HepG2 (cell line): Measurements from ENCODE around the gene LRRN2. TPM values are rescaled to one million over a fixed set of nuclear protein-coding genes. Genes with fewer than 3 reads are reported as not detected.

ENCODE experiments used
- ATAC-seq: fragments of 200-7000 bp; cut with Tn5 transposase; 3 replicates; pipeline ENCODE4 v1.9.1; 2020; ENCODE audit warnings: mild to moderate bottlenecking, moderate library complexity
- BruUV-seq: library from RNA; stranded (reverse); fragments of 400-500 nt; replicated peaks from 2 replicates; lab custom pipeline; 2021; lab: Mats Ljungman, UMichigan
- CTCF ChIA-PET: fragments of 300-600 bp; formaldehyde crosslinking; extraction: SDS; loops from one replicate; lab custom pipeline; 2021; ENCODE audit warnings: low total read pairs, inconsistent platforms, low intra/inter-chr PET ratio; lab: Yijun Ruan, JAX
- POLR2A ChIA-PET: fragments of 350-600 bp; sonication (Branson Sonifier 250); formaldehyde crosslinking; loops from one replicate; lab custom pipeline; 2020; ENCODE audit warnings: antibody characterized with exemption, inconsistent platforms; lab: Yijun Ruan, JAX
- DNase-seq: peaks from one replicate; pipeline ENCODE4 v3.0.0-alpha.2; 2015; ENCODE audit warnings: low spot score
- FAIRE-seq: peaks from 3 replicates; lab custom pipeline; 2011; peaks lifted over from hg19 to GRCh38; lab: Jason Lieb, UNC
- H2AFZ ChIP-seq: one replicate; pipeline ENCODE4 v1.6.1; 2011; ENCODE audit warnings: low read length, inconsistent platforms
- H3K27ac ChIP-seq: fragments of 300-600 bp; 3 replicates; pipeline ENCODE4 v1.8.0; 2011; ENCODE audit warnings: mixed run types, mild to moderate bottlenecking, mixed read lengths, low read length, inconsistent platforms; ENCODE audit not compliant: insufficient read depth; ENCODE audit errors: extremely low read length
- H3K27me3 ChIP-seq, 2 experiments: fragments of 200-600 bp in 1 of 2; 2 replicates in 1 of 2; 3 replicates in 1 of 2; pipeline versions ENCODE4 v1.6.0 to v1.8.0; 2011; ENCODE audit warnings: low read length in 2 of 2, mild to moderate bottlenecking in 2 of 2, moderate library complexity in 2 of 2, inconsistent platforms in 1 of 2; ENCODE audit not compliant: insufficient read depth in 2 of 2, control insufficient read depth in 1 of 2
- H3K36me3 ChIP-seq, 2 experiments: fragments of 200-600 bp in 1 of 2; replicated peaks in 1 of 2; 2 replicates in 1 of 2; 3 replicates in 1 of 2; pipeline versions ENCODE4 v1.5.1 to v1.8.0; 2011; ENCODE audit warnings: low read length in 2 of 2, inconsistent platforms in 1 of 2; ENCODE audit not compliant: insufficient read depth in 2 of 2, control insufficient read depth in 1 of 2
- H3K4me1 ChIP-seq: 2 replicates; pipeline ENCODE4 v1.5.1; 2012; ENCODE audit warnings: low read length, inconsistent platforms; ENCODE audit not compliant: insufficient read depth
- H3K4me2 ChIP-seq: 2 replicates; pipeline ENCODE4 v1.6.0; 2011; ENCODE audit warnings: low read depth, low read length, inconsistent platforms
- H3K4me3 ChIP-seq, 3 experiments: fragments of 200-600 bp in 1 of 3; sonication (generic), shearing (Covaris generic) in 1 of 3; replicated peaks in 1 of 3; 2 replicates each; pipeline ENCODE4 v1.5.1; 2011 to 2016; ENCODE audit warnings: low read length in 3 of 3, inconsistent platforms in 2 of 3, low read depth in 2 of 3, mild to moderate bottlenecking in 2 of 3, control low read depth in 1 of 3, mixed read lengths in 1 of 3; ENCODE audit not compliant: insufficient read depth in 1 of 3
- H3K79me2 ChIP-seq: one replicate; pipeline ENCODE4 v1.6.1; 2011; ENCODE audit warnings: low read length, inconsistent platforms; ENCODE audit not compliant: insufficient read depth
- H3K9ac ChIP-seq: 2 replicates; pipeline ENCODE4 v1.6.0; 2011; ENCODE audit warnings: mild to moderate bottlenecking, low read depth, low read length, inconsistent platforms; ENCODE audit not compliant: insufficient read depth
- H3K9me3 ChIP-seq: 2 replicates; pipeline ENCODE4 v1.5.1; 2012; ENCODE audit warnings: mild to moderate bottlenecking, low read length
- H4K20me1 ChIP-seq: 2 replicates; pipeline ENCODE4 v1.6.0; 2011; ENCODE audit warnings: inconsistent platforms, mild to moderate bottlenecking, low read length, moderate library complexity; ENCODE audit not compliant: insufficient read depth
- ARID2 ChIP-seq: sonication (generic); formaldehyde crosslinking; IDR thresholded peaks from 2 replicates; pipeline ENCODE4 v1.8.1; 2022; ENCODE audit warnings: mild to moderate bottlenecking, missing genetic modification reagents, borderline replicate concordance
- CHD4 ChIP-seq: fragments of 200-600 bp; sonication (generic); IDR thresholded peaks from 2 replicates; pipeline ENCODE4 v1.7.0; 2017; ENCODE audit warnings: mild to moderate bottlenecking, low read length, borderline replicate concordance
- DBP ChIP-seq: sonication (generic); formaldehyde crosslinking; IDR thresholded peaks from 2 replicates; pipeline ENCODE4 v1.4.0; 2020; ENCODE audit warnings: missing genetic modification reagents; ENCODE audit errors: not compliant biosample characterization
- GTF2F1 ChIP-seq: fragments of 150-350 bp; IDR thresholded peaks from 2 replicates; pipeline ENCODE4 v1.6.1; 2014; ENCODE audit warnings: low read length
- KLF11 ChIP-seq: IDR thresholded peaks from 2 replicates; pipeline ENCODE4 v1.6.1; 2016; ENCODE audit warnings: missing compliant biosample characterization
- NBN ChIP-seq: fragments of 450-650 bp; conservative IDR thresholded peaks from 2 replicates; pipeline ENCODE4 v1.6.1; 2017
- ZC3H4 ChIP-seq: sonication (generic); formaldehyde crosslinking; IDR thresholded peaks from 2 replicates; pipeline ENCODE4 v1.4.0; 2020; ENCODE audit warnings: missing genetic modification reagents, borderline replicate concordance
- ZNF275 ChIP-seq: sonication (generic); formaldehyde crosslinking; IDR thresholded peaks from 2 replicates; pipeline ENCODE4 v1.8.0; 2022; ENCODE audit warnings: missing genetic modification reagents, mild to moderate bottlenecking, inconsistent platforms, borderline replicate concordance
- ZNF460 ChIP-seq: sonication (generic); formaldehyde crosslinking; IDR thresholded peaks from 2 replicates; pipeline ENCODE4 v1.5.1; 2020; ENCODE audit warnings: missing genetic modification reagents, mild to moderate bottlenecking, borderline replicate concordance
- ZNF646 ChIP-seq: sonication (generic); formaldehyde crosslinking; IDR thresholded peaks from 2 replicates; pipeline ENCODE4 v1.9.0; 2021; ENCODE audit warnings: mild to moderate bottlenecking, missing genetic modification reagents
- ZNF790 ChIP-seq: sonication (generic); formaldehyde crosslinking; IDR thresholded peaks from 2 replicates; pipeline ENCODE4 v1.8.0; 2022; ENCODE audit warnings: missing genetic modification reagents, mild to moderate bottlenecking, borderline replicate concordance
- WGBS: methylation state at CpG from one replicate; pipeline ENCODE4 v1.1.6; 2017; ENCODE audit warnings: low lambda C conversion rate; 5-methylcytosine and 5-hydroxymethylcytosine counted together
- in situ Hi-C: cut with HindIII; loops from 2 replicates; pipeline ENCODE4 v1.10.0; 2017; ENCODE audit warnings: low pct_unique_long_range_greater_than_20kb; ENCODE audit not compliant: extremely low pct_ligation_motif_present
- intact Hi-C: fragments of 100-400 bp; cut with micrococcal nuclease; formaldehyde crosslinking; loops from one replicate; pipeline ENCODE4 v1.10.0; 2022; ENCODE audit not compliant: unreplicated experiment
- polyA plus RNA-seq, 8 experiments: library from polyadenylated mRNA; depleted of rRNA in 3 of 8; stranded (reverse) in 7 of 8; unstranded in 1 of 8; fragments of >200 nt; fragmentation: Illumina TruSeq in 4 of 8; extraction: Trizol in 4 of 8; gene quantifications; 2 replicates each; pipeline versions ENCODE4 v1.2.1 to v1.2.3, GENCODE V29; 2011 to 2016; ENCODE audit warnings: low read depth in 4 of 8, missing spikeins in 1 of 8, mixed read lengths in 1 of 8; ENCODE audit not compliant: insufficient read depth in 1 of 8
- total RNA-seq, 5 experiments: library from RNA; depleted of rRNA; stranded (reverse); fragments of >200 nt; fragmentation: Illumina TruSeq; extraction: Trizol; gene quantifications; 2 replicates each; pipeline ENCODE4 v1.2.3, GENCODE V29; 2016; ENCODE audit warnings: low read depth in 1 of 5

Gene LRRN2
- total and polyA plus RNA-seq, 2 of the 13 experiments (the other 11 are each of a cell fraction or from before 2014, with no cell fraction given) = not detected

GRCh38 chr1:204645251-204645650, 40.3 kb downstream of the LRRN2 start:
- no peaks in the 10 kb centered on the region for H3K36me3 ChIP-seq

GRCh38 chr1:204643503-204643902, 42.0 kb downstream of the LRRN2 start:
- FAIRE-seq (no peak), ATAC-seq (no peak), DNase-seq (no peak)
- intact Hi-C loops = no loop called here
- no peaks in the 10 kb centered on the region for H4K20me1 ChIP-seq
- H3K4me3 ChIP-seq = no peak overlapping the region
- POLR2A ChIA-PET = no interaction called here
- H3K27me3 ChIP-seq = peaks cover 1 to 6% of the 10 kb centered on the region in 2 experiments; a peak in 2 of 5 replicates
- H3K36me3 ChIP-seq = no peaks in the 10 kb centered on the region
- H3K9me3 ChIP-seq = no peaks in the 10 kb centered on the region
- in situ Hi-C loops = no loop called here
- no peak overlapping the region for H3K9ac ChIP-seq
- H3K4me1 ChIP-seq = no peaks in the 10 kb centered on the region
- CTCF ChIA-PET = no interaction called here
- BruUV-seq = no TSS peak
- 17% methylated on average over 6 of the region's 6 CpGs for WGBS
- H3K27ac ChIP-seq = no peak overlapping the region
- no peak overlapping the region for H3K4me2 ChIP-seq
- no peaks in the 10 kb centered on the region for H3K79me2 ChIP-seq
- no peak overlapping the region for H2AFZ ChIP-seq
- no peak for TF ChIP-seq KLF11 (CRISPR knock-in tag)
- no peak for TF ChIP-seq ARID2
- TF ChIP-seq ZC3H4 (CRISPR knock-in tag) = no peak
- no peak for TF ChIP-seq ZNF646 (CRISPR knock-in tag)
- TF ChIP-seq ZNF460 (CRISPR knock-in tag) = no peak
- TF ChIP-seq DBP (CRISPR knock-in tag) = no peak

More at GRCh38 chr1:204645251-204645650, 40.3 kb downstream of the LRRN2 start:
- intact Hi-C loops = no loop called here
- Histone ChIP-seq H3K27ac (no peak overlapping the region), H3K27me3 (peaks cover 1 to 8% of the 10 kb centered on the region in 2 experiments; a peak in 2 of 5 replicates), H4K20me1 (no peaks in the 10 kb centered on the region), H3K4me3 (no peak overlapping the region), H3K9ac (no peak overlapping the region), H3K4me1 (no peaks in the 10 kb centered on the region), H3K9me3 (no peaks in the 10 kb centered on the region), H3K4me2 (no peak overlapping the region), H3K79me2 (no peaks in the 10 kb centered on the region), H2AFZ (no peak overlapping the region)
- BruUV-seq = no TSS peak
- FAIRE-seq = no peak
- ATAC-seq = no peak
- CTCF ChIA-PET = no interaction called here
- DNase-seq = no peak
- POLR2A ChIA-PET = no interaction called here
- TF ChIP-seq ZNF275 (CRISPR knock-in tag) (no peak), GTF2F1 (no peak), ZNF790 (CRISPR knock-in tag) (no peak), CHD4 (no peak), NBN (no peak)
- in situ Hi-C loops = no loop called here
- 26% methylated on average over 3 of the region's 3 CpGs for WGBS
